ENCODE results near the gene LRRC8D.

- TF ChIP-seq CTCF (IDR thresholded peaks at IDR 0.05) (no peak), FOSB (CRISPR knock-in tag; IDR thresholded peaks at IDR 0.05) (no peak), POLR2A (IDR thresholded peaks at IDR 0.05; ENCODE audit: low read length) (no peak), REST (IDR thresholded peaks at IDR 0.05) (no peak), CHD2 (IDR thresholded peaks at IDR 0.05; ENCODE audit: low read length, partially characterized antibody) (no peak)
These were observed 15.6 kb downstream of the LRRC8D start for GRCh38 chr1:89836252-89837035.
